Calu3 (cell line): ENCODE measurements around the gene CRB2. TPM values are rescaled to one million over a fixed set of nuclear protein-coding genes. Genes with fewer than 3 reads are reported as not detected.

Source experiments
- BruUV-seq: library from RNA; stranded (reverse); fragments of 400-500 nt; replicated peaks from 2 replicates; lab custom pipeline; 2021; lab: Mats Ljungman, UMichigan
- CTCF ChIA-PET: fragments of 300-600 bp; sonication (Branson Sonifier 250); formaldehyde crosslinking; loops from one replicate; lab custom pipeline; 2022; ENCODE audit warnings: antibody characterized with exemption; lab: Charles Lee
- DNase-seq: peaks from one replicate; pipeline ENCODE4 v3.0.0; 2022
- H3K27ac Mint-ChIP-seq: one replicate; pipeline ENCODE4 v1.8.0; 2022; ENCODE audit warnings: mixed read lengths; ENCODE audit not compliant: unreplicated experiment
- H3K27me3 Mint-ChIP-seq: one replicate; pipeline ENCODE4 v1.8.0; 2022; ENCODE audit warnings: mixed read lengths; ENCODE audit not compliant: unreplicated experiment
- H3K36me3 Mint-ChIP-seq: one replicate; pipeline ENCODE4 v1.8.0; 2022; ENCODE audit warnings: mild to moderate bottlenecking, moderate library complexity, mixed read lengths; ENCODE audit not compliant: insufficient read depth, unreplicated experiment
- H3K4me1 Mint-ChIP-seq: one replicate; pipeline ENCODE4 v1.8.0; 2022; ENCODE audit warnings: mild to moderate bottlenecking, low read depth, mixed read lengths; ENCODE audit not compliant: unreplicated experiment
- H3K4me3 Mint-ChIP-seq: one replicate; pipeline ENCODE4 v1.8.0; 2022; ENCODE audit warnings: mild to moderate bottlenecking, low read depth, moderate library complexity, mixed read lengths; ENCODE audit not compliant: unreplicated experiment
- H3K9me3 Mint-ChIP-seq: one replicate; pipeline ENCODE4 v1.8.0; 2022; ENCODE audit warnings: low read depth, mixed read lengths; ENCODE audit not compliant: unreplicated experiment
- CTCF ChIP-seq: fragments of 200-600 bp; IDR thresholded peaks from one replicate; pipeline ENCODE4 v1.8.0; 2022; ENCODE audit warnings: antibody characterized with exemption; ENCODE audit not compliant: unreplicated experiment
- intact Hi-C: fragments of 100-400 bp; cut with micrococcal nuclease; formaldehyde crosslinking; loops from one replicate; pipeline ENCODE4 v1.10.0; 2022; ENCODE audit not compliant: unreplicated experiment
- total RNA-seq: library from RNA; stranded (reverse); gene quantifications from 2 replicates; pipeline ENCODE4 v1.2.3, GENCODE V29; 2022

Gene CRB2
- total RNA-seq, 1 experiment from 2014 or later, result not detected

- no peak for DNase-seq
- Mint-ChIP-seq H3K36me3 (peaks cover 9% of the 10 kb centered on the region), H3K27ac (no peak overlapping the region), H3K27me3 (no peaks in the 10 kb centered on the region), H3K9me3 (no peaks in the 10 kb centered on the region), H3K4me3 (no peak overlapping the region), H3K4me1 (peaks cover 8% of the 10 kb centered on the region)
- TF ChIP-seq CTCF, result no peak
- BruUV-seq, result no TSS peak
- CTCF ChIA-PET, result no interaction called here
- intact Hi-C loops, result no loop called here
Measured at GRCh38 chr9:123418506-123418905, 62.5 kb downstream of the CRB2 start.

- no peak for DNase-seq
- H3K4me1 Mint-ChIP-seq, result peaks cover 8% of the 10 kb centered on the region
- no peak overlapping the region for H3K4me3 Mint-ChIP-seq
- BruUV-seq, result no TSS peak
- intact Hi-C loops, result no loop called here
- no peaks in the 10 kb centered on the region for H3K9me3 Mint-ChIP-seq
- no peak for TF ChIP-seq CTCF
- CTCF ChIA-PET, result no interaction called here
- H3K27ac Mint-ChIP-seq, result no peak overlapping the region
- H3K36me3 Mint-ChIP-seq, result peaks cover 9% of the 10 kb centered on the region
- no peaks in the 10 kb centered on the region for H3K27me3 Mint-ChIP-seq
Measured at GRCh38 chr9:123419091-123419490, 63.1 kb downstream of the CRB2 start.

- CTCF ChIA-PET, result no interaction called here
- no TSS peak for BruUV-seq
- Mint-ChIP-seq H3K9me3 (no peaks in the 10 kb centered on the region), H3K27me3 (no peaks in the 10 kb centered on the region), H3K27ac (no peak overlapping the region), H3K4me1 (peaks cover 8% of the 10 kb centered on the region), H3K36me3 (peaks cover 9% of the 10 kb centered on the region), H3K4me3 (no peak overlapping the region)
- DNase-seq, result no peak
- TF ChIP-seq CTCF, result no peak
- intact Hi-C loops, result no loop called here
Measured at GRCh38 chr9:123419721-123420591, 64.0 kb downstream of the CRB2 start.

- intact Hi-C loops, result no loop called here
- Mint-ChIP-seq H3K36me3 (peaks cover 9% of the 10 kb centered on the region), H3K9me3 (no peaks in the 10 kb centered on the region), H3K27me3 (no peaks in the 10 kb centered on the region), H3K4me1 (peaks cover 8% of the 10 kb centered on the region), H3K27ac (no peak overlapping the region), H3K4me3 (no peak overlapping the region)
- TF ChIP-seq CTCF, result no peak
- DNase-seq, result no peak
- no TSS peak for BruUV-seq
- CTCF ChIA-PET, result no interaction called here
Measured at GRCh38 chr9:123420592-123421111, 64.7 kb downstream of the CRB2 start.
